DMS53 (cell line): ENCODE results near the gene SELENON.

Experiments
- DNase-seq: peaks from one replicate; lab custom pipeline; 2025; lab: John Stamatoyannopoulos, UW

The SELENON gene

DNA sequence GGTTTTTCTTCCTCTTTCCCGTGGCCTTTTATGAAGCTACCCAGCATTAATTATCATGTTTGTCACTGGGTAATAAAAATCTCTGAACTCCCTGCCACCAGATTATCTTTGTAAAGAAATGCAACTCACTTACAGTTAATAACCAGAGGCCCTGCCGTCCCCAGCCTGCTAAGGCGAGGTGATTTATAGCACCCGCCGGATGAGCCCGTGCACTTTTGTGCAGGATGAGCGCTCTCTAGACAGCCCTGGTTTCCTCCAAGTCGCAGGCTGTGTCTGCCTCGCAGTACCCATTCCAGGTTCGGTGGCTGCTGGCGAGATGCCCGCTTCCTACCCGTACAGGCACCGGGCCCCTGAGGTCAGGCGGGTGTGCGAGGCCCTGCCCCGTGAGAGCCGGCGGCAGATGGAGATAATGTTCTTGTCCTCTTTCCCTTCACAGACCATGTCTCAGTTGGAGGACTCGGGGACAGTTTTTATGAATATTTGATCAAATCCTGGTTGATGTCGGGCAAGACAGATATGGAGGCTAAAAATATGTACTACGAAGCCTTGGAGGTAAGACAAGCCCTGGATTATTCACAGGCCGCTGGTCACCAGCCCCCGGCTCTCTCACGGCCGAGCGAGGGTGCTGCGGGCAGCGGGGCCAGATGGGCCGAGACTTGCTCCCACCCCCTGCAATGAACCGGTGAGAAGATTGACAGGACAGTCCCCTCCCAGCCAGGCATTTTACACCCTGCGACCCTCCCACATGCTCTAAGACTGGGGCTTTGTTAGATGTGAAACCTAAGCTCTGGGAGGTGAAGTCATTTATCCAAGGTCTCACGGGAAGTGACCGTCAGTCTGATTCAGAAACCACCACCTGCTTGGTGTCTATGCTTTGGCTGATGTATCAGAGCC is 28.5 kb upstream of the SELENON start:
- peak; percentile 77 for DNase-seq

DNA sequence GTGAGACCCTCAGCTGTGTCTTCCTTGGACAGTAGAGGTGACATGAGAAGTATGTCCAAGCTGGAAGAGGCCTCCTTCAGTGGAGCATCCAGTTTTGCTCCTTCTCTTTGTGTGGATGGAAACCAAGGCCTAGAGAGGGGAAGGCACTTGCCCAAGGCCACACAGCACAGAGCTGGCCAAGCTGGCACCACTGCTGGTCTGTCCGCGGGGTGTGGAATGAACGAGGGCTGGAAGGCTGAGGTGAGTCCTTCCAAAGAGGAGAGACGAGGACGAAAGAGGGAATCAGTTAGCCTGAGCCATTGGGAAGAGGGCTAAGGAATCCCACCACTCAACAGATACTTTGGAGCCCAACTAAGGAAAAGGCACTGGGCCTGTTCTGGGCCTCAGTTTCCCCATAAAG is 27.8 kb upstream of the SELENON start:
- DNase-seq: no peak

DNA sequence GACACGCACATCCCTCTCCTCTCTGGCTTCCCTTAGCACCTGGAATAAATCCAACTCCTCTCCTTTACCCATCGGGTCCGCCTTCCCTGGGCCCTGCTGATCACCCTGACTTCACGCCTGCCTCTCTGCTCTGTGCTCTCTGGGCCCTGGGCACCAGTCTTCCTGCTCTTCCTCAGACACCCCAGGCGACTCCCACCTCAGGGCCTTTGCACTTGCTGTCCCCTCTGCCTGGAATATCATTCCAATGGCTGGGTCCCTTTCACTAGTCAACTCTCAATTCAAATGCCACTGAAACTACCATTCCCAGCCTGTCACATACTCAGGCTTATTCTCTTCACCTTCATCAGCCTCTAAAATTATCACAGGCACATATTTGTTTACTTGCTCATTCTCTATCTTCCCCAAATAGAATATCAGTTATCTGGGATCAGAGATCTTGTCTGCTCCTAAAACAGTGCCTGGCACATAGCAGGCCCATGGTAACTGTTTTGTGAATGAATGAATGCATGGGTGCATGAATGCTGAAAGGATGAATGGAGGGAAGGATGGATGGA is 27.2 kb upstream of the SELENON start:
- no peak for DNase-seq

DNA sequence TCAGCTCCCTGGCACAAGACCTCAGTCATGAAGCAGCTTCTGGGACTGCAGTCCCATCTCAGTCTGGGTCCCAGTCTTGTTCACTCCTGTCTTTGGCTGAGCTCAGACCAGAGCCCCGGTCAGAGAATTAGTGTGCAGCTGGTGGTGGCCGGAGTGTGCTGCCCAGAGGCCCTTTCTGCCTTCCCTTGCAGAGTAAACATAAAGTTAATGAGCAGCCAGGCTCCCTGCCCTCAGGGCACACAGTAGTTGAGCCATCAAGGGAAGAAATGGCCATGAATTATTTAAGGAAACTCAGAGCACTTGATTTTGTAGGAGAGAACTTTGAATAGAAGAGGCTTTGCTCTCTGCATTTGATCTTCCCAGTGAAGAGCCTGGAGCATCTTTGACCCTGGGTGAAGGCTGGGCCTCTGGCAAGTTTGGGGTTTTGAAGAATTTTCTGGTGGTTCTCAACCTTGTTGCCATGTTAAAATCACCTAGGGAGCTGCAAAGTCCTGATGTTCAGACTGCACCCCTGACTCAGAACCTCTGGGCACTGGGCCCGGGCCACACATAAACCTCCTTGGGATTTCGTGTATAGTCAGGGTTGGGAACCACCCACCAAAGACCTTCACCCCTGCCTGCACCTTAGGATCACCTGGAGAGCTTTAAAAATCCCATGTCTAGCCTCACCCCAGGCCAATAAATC is 26.4 kb upstream of the SELENON start:
- DNase-seq: peak; percentile 86

DNA sequence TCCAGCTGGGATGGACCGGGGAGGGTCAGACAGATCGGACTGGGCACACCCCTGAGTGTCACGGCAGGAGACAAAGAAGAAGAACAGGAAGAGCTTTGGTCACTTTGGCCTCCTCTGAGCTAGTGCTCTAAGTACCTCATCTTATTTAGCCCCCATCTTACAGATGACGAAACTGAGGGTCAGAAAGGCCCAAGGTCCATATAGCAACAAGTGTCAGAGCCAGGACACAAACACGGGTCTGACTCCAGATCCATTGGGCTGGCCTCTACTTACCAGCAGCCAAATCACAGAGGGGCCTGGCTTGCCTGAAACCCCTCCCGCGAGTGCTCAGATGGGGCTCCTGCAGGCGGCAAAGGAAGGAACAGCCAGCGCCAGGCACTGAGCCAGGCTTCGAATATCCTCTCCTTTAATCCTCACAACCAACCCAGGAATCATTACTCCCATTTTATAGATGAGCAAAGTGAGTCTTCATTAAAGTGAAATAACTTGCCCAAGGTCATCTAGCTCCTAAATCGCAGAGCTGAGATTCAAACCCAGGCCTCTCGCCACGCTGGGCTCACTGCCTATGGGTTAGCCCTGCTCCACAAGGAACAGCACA is 25.7 kb upstream of the SELENON start:
- DNase-seq: peak; percentile 41

DNA sequence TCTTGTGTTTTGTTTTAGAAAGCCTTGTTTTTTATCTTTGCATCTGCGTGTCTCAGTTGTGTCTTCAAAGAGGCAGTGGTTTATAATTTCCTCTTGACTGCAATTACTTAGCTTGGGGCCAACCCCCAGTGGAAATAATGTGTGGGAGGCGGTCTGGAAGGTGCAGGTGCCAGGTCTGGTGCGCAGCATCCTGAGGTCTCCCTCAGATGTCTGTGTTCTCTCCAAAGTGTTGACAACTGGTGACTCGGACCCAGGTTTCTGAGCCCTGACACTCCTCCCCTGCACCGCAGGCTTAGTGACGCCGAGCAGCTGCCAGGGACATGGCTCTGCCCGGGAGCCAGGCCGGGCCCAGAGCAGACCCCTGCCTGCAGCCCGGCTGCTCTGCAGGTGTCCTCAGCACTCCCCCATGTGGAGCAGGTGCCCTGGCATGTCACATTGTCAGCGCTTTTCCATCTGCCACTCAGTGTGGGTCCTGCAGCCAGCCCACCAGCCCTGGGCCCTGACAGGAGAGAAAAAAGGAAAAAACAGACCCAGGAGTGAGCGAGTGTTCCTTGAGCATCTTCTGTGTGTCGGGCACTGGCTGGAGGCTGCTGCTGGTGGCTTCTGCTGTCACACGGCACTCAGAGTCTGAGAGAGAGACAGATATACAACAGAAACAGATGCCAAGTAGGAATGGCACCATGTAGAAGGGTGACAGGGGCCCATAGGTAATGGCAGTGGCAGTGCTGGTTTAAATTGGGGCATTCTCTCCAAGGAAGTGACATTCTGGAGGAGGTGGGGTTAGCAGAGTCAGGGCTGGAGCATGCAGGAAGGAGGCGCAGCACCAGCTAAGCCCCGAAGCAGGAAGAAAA is 24.8 kb upstream of the SELENON start:
- peak; percentile 43 for DNase-seq

DNA sequence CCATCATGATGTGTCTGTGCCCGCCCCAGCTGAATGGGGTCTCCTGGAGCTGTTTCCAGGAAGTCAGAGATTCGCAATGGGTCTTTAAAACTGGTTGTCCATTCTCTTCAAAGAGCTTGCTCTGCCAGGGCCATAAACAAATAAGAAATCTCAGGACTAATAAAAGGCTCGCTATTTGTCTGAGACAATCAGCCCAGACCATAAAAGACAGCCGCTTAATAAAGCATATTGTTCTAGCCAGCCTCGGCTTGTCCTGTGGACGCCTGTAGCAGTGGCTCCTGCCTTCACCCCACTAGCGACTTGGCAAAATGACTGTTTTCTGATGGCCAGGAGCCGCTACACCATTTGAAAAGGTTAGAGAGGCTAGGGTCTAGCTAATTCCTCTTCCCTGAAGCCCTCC is 20.6 kb upstream of the SELENON start:
- no peak for DNase-seq

DNA sequence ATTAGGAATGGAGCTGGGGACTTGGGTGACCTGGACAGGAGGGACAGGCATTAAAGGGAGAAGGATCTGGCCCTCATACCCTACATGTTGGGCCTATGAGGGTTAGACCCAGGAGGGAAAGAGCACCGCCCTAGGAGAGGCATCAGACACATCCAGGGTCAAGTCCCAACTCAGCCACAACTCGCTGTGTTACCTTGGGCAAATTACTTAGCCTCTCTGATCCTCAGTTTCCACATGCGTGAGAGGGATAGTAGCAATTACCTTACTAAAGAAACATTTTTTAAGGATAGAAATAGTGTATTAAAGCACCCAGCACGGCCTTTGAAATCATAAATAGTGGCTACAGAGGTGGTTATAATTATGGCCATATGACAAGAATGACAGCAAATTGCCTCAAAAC is 20.1 kb upstream of the SELENON start:
- no peak for DNase-seq

DNA sequence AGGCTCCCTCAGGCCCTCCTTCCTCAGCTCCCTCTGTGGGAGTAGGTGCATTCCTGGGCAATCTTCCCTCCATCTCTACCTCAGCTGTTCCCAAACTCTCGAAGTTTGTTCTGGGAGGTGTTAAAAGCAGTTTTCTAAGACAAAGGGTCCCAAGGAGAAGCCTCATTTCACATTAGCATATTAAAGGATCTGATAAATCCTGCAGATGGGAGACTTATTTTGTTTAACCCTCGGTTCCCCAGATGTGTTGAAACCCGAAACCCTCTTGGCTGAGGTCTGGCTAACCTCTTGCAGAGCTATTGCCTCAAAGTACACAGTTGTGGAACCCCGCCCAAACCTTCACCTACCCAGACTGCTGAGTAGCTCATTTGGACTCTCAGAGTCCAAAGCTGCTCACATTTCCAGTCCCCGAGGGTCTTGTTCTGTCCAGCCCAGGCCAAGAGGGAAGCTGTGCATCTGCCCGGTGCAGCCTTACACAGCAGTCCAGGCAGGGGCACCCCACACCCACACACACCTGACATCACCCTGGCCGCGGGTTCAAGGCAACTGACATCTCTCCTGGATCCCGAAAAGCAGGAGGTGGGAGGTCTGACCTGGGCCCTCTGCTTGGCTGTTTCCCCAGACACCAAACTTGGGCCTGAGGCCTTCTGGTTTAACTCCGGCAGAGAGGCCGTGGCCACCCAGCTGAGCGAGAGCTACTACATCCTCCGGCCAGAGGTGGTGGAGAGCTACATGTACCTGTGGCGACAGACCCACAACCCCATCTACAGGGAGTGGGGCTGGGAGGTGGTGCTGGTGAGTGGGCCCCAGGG is 19.5 kb upstream of the SELENON start:
- DNase-seq: no peak

DNA sequence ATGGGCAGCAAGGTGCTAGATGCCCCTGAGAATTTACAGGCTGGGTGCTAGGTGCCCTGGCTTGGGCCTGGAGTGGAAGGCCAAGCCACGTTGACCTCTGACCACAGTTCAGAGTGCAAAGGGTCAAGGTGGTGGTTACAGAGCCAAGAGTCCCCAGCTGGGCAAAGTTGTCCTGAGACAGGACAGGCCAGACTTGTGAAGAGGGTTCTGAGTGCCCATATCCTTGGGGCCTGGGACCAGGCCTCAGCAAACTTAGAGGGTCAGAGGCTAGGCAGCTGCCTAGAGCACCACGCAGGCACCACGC is 18.9 kb upstream of the SELENON start:
- DNase-seq: no peak

DNA sequence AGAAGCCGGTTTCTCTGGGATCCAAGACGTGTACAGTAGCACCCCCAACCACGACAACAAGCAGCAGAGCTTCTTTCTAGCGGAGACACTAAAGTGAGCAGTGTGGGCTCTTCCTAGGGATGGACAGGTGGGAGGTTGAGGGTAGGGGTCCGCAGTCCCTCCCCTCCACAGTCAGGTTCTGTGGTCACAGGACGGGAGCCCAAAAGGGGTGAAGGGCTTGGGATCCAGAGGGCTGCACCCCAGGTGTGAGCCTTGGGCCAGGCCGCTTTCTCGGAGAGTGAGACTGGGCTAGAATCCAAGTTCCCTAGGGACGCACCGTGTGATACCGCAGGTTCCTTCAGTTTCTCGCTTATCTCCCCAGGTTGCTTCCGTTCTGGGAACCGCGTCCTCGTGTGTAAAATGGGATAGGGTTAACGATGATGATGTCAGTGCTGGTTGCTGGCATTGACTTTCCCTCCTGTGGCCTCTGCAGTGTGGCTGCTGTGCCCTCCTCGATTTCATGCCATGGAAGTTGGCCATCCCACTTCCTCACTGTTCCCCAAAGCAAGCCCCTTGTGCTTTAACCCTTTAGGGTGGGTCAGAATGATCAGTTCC is 17.3 kb upstream of the SELENON start:
- no peak for DNase-seq

DNA sequence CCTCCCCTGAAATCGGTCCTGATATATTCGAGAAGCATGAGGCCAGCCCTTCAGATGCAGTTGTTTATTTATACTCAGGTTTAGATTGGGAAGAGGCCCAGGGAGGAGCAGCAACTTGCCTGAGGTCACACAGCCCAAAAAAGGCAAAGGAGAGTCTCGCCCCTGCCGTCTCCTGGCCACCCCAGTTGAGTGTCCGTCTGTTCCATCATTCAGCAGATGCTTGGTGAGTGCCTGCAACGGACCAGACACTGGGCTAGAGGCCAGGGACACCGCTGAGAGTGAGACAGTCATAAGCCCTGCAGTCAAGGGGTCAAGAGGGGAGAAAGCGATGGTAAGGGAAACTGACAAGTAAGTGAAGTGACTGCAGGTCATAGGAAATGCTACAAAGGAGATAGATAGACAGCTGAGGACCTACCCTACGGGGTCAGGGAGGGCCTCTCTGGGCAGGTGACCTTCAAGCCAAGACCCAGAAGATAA is 15.4 kb upstream of the SELENON start:
- DNase-seq: no peak

DNA sequence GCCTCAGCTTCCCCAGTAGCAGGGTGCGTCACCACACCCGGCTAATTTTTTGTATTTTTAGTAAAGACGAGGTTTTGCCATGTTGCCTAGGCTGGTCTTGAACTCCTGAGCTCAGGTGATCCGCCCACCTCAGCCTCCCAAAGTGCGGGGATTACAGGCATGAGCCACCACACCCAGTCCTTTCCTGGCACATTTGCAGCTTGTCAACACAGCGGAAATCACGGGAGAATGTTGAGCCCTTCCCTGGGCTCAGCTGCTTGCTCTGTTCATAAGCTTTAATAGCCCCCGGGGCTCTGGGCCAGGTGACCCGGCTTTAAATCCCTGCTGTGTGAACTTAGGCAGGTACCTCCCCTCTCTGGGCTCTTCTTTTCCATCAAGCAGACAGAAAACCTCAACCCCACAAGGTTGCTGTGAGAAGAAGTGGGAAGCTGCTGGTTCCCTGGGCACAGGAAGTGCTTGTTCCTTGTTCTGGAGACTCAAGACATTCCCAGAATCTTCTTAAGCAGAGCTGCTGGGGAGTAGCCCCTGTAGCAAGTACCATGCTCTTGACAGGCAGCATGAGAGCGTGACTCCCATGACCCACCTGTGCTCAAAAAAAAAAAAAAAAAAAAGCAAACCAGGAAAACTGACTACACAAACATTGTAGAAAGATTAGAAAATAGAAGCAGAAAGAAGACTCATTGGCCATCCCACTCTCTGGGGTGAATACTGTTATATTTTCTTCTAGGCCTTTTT is 14.5 kb upstream of the SELENON start:
- no peak for DNase-seq

DNA sequence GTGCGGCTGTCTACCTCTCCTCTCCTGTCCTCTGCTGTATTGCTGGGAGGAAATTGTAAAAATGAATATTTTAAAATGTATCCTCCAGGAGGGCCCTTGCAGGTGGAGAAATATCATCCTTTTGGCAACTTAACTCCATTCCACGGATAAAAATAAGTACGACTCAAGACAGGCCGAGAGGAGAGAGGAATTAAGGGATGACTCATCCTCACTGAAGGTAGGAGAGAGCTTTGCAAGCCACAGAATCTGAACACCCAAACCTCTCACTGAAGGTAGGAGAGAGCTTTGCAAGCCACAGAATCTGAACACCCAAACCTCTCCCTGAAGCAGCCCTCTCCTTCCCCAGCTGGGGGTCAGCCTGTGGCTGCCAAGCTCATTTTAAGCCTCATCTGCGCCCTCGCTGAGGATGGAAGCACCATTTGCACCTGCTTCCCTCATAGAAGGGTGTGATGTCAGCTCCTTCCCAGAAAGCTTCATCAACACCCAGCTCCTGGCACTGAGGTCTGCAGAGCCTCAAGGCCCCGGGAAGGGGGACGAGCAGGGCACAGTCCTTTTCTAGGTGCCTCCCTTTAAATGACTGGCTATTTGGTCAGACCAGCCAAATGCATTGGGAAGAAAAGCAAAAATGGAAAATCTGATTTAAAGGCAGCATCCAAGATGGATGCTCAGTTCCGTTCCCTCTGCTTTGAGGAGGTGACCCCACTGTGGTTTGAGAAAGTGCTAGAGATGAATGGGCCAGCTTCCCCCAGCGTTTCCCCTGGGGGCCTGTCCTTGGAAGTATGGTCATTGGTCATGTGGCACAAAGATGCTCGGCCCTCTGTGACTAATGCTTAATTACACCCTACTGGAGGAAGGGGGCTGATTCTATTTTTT is 12.9 kb upstream of the SELENON start:
- no peak for DNase-seq

DNA sequence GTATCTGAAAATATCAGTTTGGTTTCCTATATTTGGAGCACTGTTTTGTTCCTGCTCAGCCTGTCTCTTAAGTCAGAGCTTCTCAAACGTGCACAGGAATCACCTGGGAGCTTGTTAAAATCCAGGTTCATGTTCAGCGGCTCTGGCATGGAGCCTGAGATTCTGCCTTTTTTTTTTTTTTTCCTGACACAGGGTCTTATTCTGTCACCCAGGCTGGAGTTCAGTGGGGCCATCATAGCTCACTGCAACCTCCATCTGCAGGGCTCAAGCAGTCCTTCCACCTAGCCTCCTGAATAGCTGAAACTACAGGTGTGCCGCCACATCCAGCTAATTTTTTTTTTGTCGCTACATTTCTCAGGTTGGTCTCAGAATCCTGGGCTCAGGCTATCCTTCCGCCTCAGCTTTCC is 12.2 kb upstream of the SELENON start:
- no peak for DNase-seq

DNA sequence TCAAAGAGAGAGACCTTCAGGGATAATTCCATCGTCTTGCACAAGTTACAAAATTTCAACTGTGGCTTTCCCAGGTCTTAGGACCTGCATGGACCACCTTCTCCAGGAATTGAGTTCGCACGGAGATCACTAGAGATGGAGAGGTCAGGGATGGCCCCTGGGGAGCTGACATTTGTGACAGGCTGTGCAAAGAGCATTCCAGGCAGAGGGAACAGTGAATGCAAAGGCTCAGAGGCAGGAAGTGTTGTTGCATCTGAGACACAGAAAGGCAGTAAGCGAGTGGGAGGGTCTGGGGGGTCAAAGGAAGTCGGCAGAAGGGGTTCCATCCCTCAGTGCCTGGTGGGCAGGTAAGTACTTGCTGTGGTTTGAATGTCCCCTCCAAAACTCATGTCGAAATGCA is 9.5 kb upstream of the SELENON start:
- no peak for DNase-seq

DNA sequence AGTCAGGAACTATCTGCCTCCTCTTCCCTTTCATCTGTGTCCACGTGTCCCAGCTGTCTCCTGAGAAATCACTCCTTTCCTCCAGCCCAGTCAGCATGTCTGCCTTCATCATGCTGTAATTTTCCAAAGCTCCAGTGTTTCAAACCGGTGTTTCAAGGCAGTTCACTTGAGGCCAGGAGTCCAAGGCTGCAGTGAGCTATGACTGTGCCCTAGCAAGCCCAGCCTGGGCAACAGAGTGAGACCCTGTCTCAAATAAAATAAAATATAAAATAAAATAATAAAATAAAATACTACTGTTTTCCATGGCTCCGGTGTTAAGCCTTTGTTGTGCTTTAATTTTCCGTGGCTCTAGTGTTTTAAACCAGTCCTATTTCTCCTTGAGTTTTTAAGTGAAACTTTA is 7.9 kb upstream of the SELENON start:
- DNase-seq: no peak

DNA sequence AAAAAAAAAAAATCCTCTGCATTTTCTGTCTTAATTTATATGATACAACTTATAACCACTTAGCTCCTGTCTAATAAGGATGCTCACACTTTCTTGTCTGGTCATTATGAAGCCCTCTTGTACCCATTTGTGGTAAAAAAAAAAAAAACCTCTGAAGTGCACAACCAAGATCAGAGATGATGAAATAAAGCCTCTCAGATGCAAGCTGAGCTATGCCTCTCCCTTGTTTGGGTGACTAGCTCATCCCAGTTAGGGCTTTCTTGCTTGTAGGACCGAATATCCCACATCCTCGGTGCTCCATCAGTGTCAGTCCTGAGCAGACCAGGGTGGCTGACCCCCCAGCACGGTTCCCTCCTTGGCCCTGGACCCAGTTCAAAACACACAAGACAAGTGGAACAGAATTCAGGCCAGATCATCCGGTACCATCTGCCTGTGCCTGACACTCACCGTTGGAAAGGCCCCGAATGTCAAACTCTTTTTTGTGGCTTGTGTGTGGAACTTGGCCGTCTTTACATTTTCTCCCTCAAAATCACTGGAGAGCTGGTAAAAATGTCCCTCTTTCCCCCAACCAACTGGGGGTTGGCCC is 6.3 kb upstream of the SELENON start:
- DNase-seq: no peak

DNA sequence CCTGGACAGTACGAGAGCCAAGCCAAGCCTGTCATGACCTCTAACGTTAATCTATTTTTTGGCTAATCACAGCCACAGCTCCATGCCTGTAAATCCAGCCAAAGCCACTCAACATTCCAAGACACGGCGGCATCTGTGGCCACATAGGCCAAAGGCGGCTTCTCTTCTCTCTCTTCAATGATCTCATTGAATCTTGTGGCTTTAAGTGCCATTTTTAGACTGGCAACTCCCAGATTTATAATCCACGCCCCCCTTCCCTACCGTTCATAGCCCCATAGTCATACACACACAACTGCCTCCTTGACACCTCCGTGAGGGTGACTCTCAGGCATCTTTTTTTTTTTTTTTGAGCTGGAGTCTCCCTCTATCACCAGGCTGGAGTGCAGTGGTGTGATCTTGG is 5.7 kb upstream of the SELENON start:
- DNase-seq: no peak
